Retinal pigment epithelial cell (primary cell): ENCODE results near the gene ATG2B.

ENCODE experiments used
- DNase-seq: peaks from one replicate; pipeline ENCODE4 v3.0.0-alpha.2; 2010; ENCODE audit warnings: low read depth
- H3K4me3 ChIP-seq: 2 replicates; pipeline ENCODE4 v1.5.1; 2011; ENCODE audit warnings: mild to moderate bottlenecking, low read length, control low read depth, moderate library complexity
- TF ChIP-seq, protein P1 (sequence below): conservative IDR thresholded peaks from 2 replicates; pipeline ENCODE4 v1.5.1; 2011; ENCODE audit warnings: low read depth, low read length, control low read depth, inconsistent platforms

ATG2B gene

DNA sequence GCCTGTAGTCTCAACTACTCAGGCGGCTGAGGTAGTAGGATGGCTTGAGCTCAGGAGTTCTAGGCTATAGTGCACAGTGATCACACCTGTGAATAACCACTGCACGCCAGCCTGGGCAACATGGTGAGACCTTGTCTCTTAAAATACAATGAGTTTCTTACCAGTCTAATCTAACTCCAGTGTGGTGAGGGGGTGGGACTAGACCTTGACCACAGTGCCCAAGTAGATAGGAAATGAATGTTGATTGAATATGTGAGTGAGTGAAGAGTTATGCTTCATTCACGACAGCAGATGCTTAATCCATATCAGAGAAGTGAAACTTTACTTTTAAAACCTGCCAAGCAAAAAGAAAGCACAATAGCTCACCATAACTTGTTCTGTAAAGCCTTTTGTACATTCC lies 17.6 kb upstream of the ATG2B start:
- DNase-seq: no peak
- TF ChIP-seq, protein P1, sequence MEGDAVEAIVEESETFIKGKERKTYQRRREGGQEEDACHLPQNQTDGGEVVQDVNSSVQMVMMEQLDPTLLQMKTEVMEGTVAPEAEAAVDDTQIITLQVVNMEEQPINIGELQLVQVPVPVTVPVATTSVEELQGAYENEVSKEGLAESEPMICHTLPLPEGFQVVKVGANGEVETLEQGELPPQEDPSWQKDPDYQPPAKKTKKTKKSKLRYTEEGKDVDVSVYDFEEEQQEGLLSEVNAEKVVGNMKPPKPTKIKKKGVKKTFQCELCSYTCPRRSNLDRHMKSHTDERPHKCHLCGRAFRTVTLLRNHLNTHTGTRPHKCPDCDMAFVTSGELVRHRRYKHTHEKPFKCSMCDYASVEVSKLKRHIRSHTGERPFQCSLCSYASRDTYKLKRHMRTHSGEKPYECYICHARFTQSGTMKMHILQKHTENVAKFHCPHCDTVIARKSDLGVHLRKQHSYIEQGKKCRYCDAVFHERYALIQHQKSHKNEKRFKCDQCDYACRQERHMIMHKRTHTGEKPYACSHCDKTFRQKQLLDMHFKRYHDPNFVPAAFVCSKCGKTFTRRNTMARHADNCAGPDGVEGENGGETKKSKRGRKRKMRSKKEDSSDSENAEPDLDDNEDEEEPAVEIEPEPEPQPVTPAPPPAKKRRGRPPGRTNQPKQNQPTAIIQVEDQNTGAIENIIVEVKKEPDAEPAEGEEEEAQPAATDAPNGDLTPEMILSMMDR: no peak
- H3K4me3 ChIP-seq: no peak overlapping the region

DNA sequence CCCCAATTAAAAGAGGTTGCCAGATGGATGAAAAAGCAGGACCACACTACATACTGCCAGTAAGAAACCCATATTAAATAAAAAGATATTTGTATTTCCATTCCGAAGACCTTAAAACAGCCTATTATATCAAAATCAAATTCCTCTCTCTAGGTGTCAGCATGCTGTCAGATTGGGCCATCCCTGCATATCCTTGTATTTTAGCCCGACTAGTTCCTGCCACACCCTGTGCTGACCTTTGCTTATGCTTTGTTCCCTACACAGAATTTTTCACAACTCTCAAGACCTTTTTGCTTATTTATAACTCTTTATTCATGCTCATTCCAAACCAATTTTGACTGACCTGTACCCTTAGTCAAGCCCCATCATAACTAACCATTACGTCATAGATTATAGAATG lies 13.0 kb upstream of the ATG2B start:
- TF ChIP-seq, protein P1: no peak
- DNase-seq: no peak
- no peak overlapping the region for H3K4me3 ChIP-seq

DNA sequence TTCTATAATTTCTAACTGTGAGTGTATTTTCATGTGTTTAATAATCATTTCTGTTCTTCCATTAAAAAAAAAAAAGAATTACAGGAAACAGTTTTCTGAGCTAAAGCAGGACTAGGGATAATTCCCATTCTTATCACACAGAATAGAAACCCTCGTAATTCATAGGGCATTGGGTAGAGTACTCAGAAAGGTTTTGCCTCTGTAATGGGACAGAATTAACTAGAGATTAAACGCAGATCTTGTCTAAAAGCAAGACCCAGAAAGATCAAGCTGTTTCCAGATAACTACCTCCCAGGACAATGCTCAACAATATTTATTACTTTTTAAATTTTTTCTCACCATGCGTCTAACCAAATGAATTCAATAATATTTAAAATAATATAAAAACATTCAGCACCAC lies 10.4 kb upstream of the ATG2B start:
- TF ChIP-seq, protein P1: no peak
- DNase-seq: no peak
- H3K4me3 ChIP-seq: no peak overlapping the region

DNA sequence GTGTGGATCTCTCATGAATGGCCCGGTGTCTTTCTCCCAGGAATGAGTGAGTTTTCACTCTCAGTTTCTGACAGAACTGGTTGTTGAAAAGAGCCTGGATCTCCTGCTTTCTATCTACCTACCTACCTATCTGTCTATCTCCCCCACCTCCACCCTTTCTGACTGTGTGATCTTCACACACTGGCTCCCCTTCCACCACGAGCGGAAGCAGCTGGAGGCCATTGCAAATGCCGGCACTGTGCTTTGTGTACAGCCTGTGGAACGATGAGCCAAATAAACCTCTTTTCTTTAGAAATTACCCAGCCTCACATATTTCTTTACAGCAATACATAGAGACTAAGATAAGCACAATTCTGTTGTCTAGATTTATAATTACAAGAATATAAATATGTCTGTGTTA lies 7.4 kb upstream of the ATG2B start:
- no peak for DNase-seq
- TF ChIP-seq, protein P1: no peak
- H3K4me3 ChIP-seq: no peak overlapping the region

DNA sequence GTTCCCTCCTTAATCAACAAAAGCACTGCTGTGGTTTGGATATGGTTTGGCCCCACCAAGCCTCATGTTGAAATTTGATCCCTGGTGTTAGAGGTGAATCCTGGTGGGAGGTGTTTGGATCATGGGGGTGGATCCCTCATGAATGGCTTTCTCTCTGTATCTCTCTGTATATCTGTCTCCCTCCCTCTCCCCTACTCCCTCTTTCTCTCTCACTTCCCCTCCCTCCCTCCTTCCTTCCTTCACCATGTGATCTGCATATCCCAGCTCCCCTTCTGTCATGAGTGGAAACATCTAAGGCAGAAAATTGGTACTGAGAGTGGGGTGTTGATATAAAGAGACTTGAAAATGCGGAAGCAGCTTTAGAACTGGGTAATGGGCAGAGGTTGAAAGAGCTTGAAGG lies 5.4 kb upstream of the ATG2B start:
- TF ChIP-seq, protein P1: no peak

DNA sequence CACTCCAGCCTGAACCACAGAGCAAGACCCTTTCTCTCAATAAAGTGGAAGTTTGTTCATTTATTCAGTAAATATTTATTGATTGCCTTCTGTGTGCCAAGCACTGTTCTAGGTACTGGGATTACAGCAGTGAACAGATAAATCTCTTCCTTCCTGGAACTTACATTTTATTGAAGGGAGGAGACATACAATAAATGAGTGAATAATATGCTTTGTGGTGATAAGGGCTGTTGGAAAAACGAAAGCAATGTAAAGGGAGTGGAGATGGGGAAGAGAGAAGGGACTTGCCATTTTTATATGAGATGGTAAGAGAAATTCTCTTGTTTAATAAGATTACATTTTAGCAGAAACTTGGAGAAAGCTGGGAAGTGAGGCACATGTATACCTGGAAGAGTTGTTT lies 1.8 kb upstream of the ATG2B start:
- no peak overlapping the region for H3K4me3 ChIP-seq
- DNase-seq: no peak
- TF ChIP-seq, protein P1: no peak

More for the DNA sequence above, 5.4 kb upstream of the ATG2B start:
- no peak overlapping the region for H3K4me3 ChIP-seq
- DNase-seq: no peak

DNA sequence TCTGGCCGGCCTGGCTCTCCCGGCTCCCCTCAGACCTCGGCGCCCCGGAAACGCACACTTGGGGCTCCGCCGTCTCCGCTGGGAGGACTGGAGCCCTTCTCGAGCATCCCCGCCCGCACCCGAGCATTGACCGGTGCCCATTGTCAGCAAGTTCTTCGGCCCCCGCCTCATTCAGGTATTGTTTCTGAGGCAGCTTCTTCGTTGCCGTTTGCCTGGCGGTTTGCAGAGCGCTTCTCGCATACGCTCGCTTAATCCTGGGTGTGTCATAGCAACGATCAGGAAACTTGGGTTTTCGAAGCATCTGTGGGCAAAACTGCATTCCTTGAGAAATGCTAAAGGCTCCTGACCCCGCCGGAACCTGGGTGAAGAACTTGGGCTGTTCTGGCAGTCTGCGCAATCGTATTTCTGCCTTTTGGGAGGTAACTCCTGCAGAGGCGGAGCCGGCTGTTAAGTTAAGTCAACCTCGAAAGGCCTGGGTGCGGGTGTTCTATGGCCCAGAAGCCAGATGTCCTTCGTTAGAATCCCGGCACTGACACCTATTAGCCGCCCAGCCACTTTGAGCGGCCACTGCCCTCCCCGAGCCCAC lies 703 bp upstream of the ATG2B start:
- H3K4me3 ChIP-seq: peak overlapping the region; percentile 92
- TF ChIP-seq, protein P1: no peak
- DNase-seq: peak; percentile 34
